ENCODE results near the gene TBC1D5.
"Not testable (repeated sequence)": the region's sequence is repeated elsewhere in the genome, so short reads cannot be mapped to it uniquely, and the experiment has no call there.

Gene TBC1D5

GRCh38 chr3:17749705-17750293 is 7.4 kb upstream of the TBC1D5 start:
- no peak for DNase-seq (ENCODE audit: low read depth, low spot score)

GRCh38 chr3:17749281-17749680 is 6.8 kb upstream of the TBC1D5 start:
- no peak for DNase-seq (ENCODE audit: low read depth, low spot score)

- DNase-seq (ENCODE audit: low read depth, low spot score): no peak
These were observed 5.4 kb upstream of the TBC1D5 start for GRCh38 chr3:17747890-17748247.

GRCh38 chr3:17747174-17747889 is 4.9 kb upstream of the TBC1D5 start:
- DNase-seq (ENCODE audit: low read depth, low spot score): no peak

- DNase-seq (ENCODE audit: low read depth, low spot score): no peak
These were observed 3.5 kb upstream of the TBC1D5 start for GRCh38 chr3:17745894-17746293.

- no peak for DNase-seq (ENCODE audit: low read depth, low spot score)
These were observed 2.9 kb upstream of the TBC1D5 start for GRCh38 chr3:17745301-17745700.

- DNase-seq (ENCODE audit: low read depth, low spot score): no peak
These were observed 2.3 kb upstream of the TBC1D5 start for GRCh38 chr3:17744693-17745092.

GRCh38 chr3:17743658-17743995 is 1.2 kb upstream of the TBC1D5 start:
- DNase-seq (ENCODE audit: low read depth, low spot score): no peak

- no peak for DNase-seq (ENCODE audit: low read depth, low spot score)
These were observed 638 bp upstream of the TBC1D5 start for GRCh38 chr3:17742880-17743657.

- no peak for DNase-seq (ENCODE audit: low read depth, low spot score)
These were observed 770 bp downstream of the TBC1D5 start for GRCh38 chr3:17741621-17742101.

GRCh38 chr3:17740721-17741141 is 1.7 kb downstream of the TBC1D5 start:
- peak; percentile 44 for DNase-seq (ENCODE audit: low read depth, low spot score)

- no peak for DNase-seq (ENCODE audit: low read depth, low spot score)
These were observed 3.5 kb downstream of the TBC1D5 start for GRCh38 chr3:17738921-17739320.

GRCh38 chr3:17738219-17738618 is 4.2 kb downstream of the TBC1D5 start:
- DNase-seq (ENCODE audit: low read depth, low spot score): no peak

- DNase-seq (ENCODE audit: low read depth, low spot score): no peak
These were observed 4.8 kb downstream of the TBC1D5 start for GRCh38 chr3:17737591-17737990.

GRCh38 chr3:17735362-17735761 is 7.1 kb downstream of the TBC1D5 start:
- DNase-seq (ENCODE audit: low read depth, low spot score): not testable (repeated sequence)

GRCh38 chr3:17733768-17734167 is 8.7 kb downstream of the TBC1D5 start:
- no peak for DNase-seq (ENCODE audit: low read depth, low spot score)

- no peak for DNase-seq (ENCODE audit: low read depth, low spot score)
These were observed 9.2 kb downstream of the TBC1D5 start for GRCh38 chr3:17733215-17733614.

GRCh38 chr3:17730318-17730967 is 12.0 kb downstream of the TBC1D5 start:
- DNase-seq (ENCODE audit: low read depth, low spot score): peak; percentile 53

- no peak for DNase-seq (ENCODE audit: low read depth, low spot score)
These were observed 16.1 kb downstream of the TBC1D5 start for GRCh38 chr3:17726313-17726712.

GRCh38 chr3:17725844-17726243 is 16.6 kb downstream of the TBC1D5 start:
- not testable (repeated sequence) for DNase-seq (ENCODE audit: low read depth, low spot score)

GRCh38 chr3:17724948-17725347 is 17.5 kb downstream of the TBC1D5 start:
- DNase-seq (ENCODE audit: low read depth, low spot score): no peak

- no peak for DNase-seq (ENCODE audit: low read depth, low spot score)
These were observed 18.3 kb downstream of the TBC1D5 start for GRCh38 chr3:17724122-17724521.
